ENCODE measurements around the gene FNDC3A.

GRCh38 chr13:48949566-48950500 lies 25.9 kb upstream of the FNDC3A start:
- TF ChIP-seq POLR2A (IDR thresholded peaks at IDR 0.05) (no peak), CTCF (IDR thresholded peaks at IDR 0.05) (no peak)
